ENCODE measurements around the gene LRP3. TPM values are rescaled to one million over a fixed set of nuclear protein-coding genes. Genes with fewer than 3 reads are reported as not detected.
"Not testable (repeated sequence)": the region's sequence is repeated elsewhere in the genome, so short reads cannot be mapped to it uniquely, and the experiment has no call there.

LRP3 gene
- total RNA-seq, 2 experiments from 2014 or later, result 0.14 to 0.43 TPM

GRCh38 chr19:33208371-33208895 lies 14.3 kb downstream of the LRP3 start:
- Mint-ChIP-seq H3K9me3 (no peaks in the 10 kb centered on the region), H3K4me1 (no peaks in the 10 kb centered on the region), H3K27ac (no peak overlapping the region), H3K27me3 (no peaks in the 10 kb centered on the region), H3K36me3 (no peaks in the 10 kb centered on the region), H3K4me3 (no peak overlapping the region)
- POLR2A ChIA-PET, result no interaction called here
- no peak for DNase-seq
- ATAC-seq (ENCODE audit: low read depth), result no peak

- Mint-ChIP-seq H3K4me3 (no peak overlapping the region), H3K27ac (no peak overlapping the region), H3K36me3 (no peaks in the 10 kb centered on the region), H3K4me1 (no peaks in the 10 kb centered on the region), H3K27me3 (no peaks in the 10 kb centered on the region), H3K9me3 (no peaks in the 10 kb centered on the region)
- no peak for DNase-seq
- no peak for ATAC-seq (ENCODE audit: low read depth)
- POLR2A ChIA-PET, result no interaction called here
These were observed 15.0 kb downstream of the LRP3 start for GRCh38 chr19:33208904-33209849.

GRCh38 chr19:33209850-33210230 lies 15.7 kb downstream of the LRP3 start:
- H3K27ac Mint-ChIP-seq; DNase-seq; POLR2A ChIA-PET; H3K4me1 Mint-ChIP-seq; H3K27me3 Mint-ChIP-seq; H3K36me3 Mint-ChIP-seq; ATAC-seq (ENCODE audit: low read depth); H3K4me3 Mint-ChIP-seq; H3K9me3 Mint-ChIP-seq: not testable (repeated sequence)

GRCh38 chr19:33210266-33210940 lies 16.3 kb downstream of the LRP3 start:
- POLR2A ChIA-PET, result no interaction called here
- no peak overlapping the region for H3K27ac Mint-ChIP-seq
- H3K4me1 Mint-ChIP-seq, result no peaks in the 10 kb centered on the region
- no peak for ATAC-seq (ENCODE audit: low read depth)
- no peaks in the 10 kb centered on the region for H3K27me3 Mint-ChIP-seq
- no peaks in the 10 kb centered on the region for H3K9me3 Mint-ChIP-seq
- no peaks in the 10 kb centered on the region for H3K36me3 Mint-ChIP-seq
- no peak for DNase-seq
- no peak overlapping the region for H3K4me3 Mint-ChIP-seq

GRCh38 chr19:33211794-33212435 lies 17.8 kb downstream of the LRP3 start:
- H3K9me3 Mint-ChIP-seq, result no peaks in the 10 kb centered on the region
- H3K27me3 Mint-ChIP-seq, result no peaks in the 10 kb centered on the region
- POLR2A ChIA-PET, result no interaction called here
- ATAC-seq (ENCODE audit: low read depth) (no peak), DNase-seq (no peak)
- H3K4me1 Mint-ChIP-seq, result no peaks in the 10 kb centered on the region
- no peaks in the 10 kb centered on the region for H3K36me3 Mint-ChIP-seq
- H3K4me3 Mint-ChIP-seq, result no peak overlapping the region
- H3K27ac Mint-ChIP-seq, result no peak overlapping the region

- Mint-ChIP-seq H3K27me3 (no peaks in the 10 kb centered on the region), H3K4me1 (no peaks in the 10 kb centered on the region), H3K36me3 (no peaks in the 10 kb centered on the region), H3K9me3 (no peaks in the 10 kb centered on the region), H3K4me3 (no peak overlapping the region), H3K27ac (no peak overlapping the region)
- no peak for ATAC-seq (ENCODE audit: low read depth)
- POLR2A ChIA-PET, result no interaction called here
- DNase-seq, result no peak
These were observed 18.5 kb downstream of the LRP3 start for GRCh38 chr19:33212436-33213172.

GRCh38 chr19:33214596-33214995 lies 20.5 kb downstream of the LRP3 start:
- H3K27ac Mint-ChIP-seq, result no peak overlapping the region
- no peaks in the 10 kb centered on the region for H3K27me3 Mint-ChIP-seq
- no peak overlapping the region for H3K4me3 Mint-ChIP-seq
- POLR2A ChIA-PET, result no interaction called here
- no peaks in the 10 kb centered on the region for H3K4me1 Mint-ChIP-seq
- no peak for ATAC-seq (ENCODE audit: low read depth)
- no peaks in the 10 kb centered on the region for H3K9me3 Mint-ChIP-seq
- no peak for DNase-seq
- no peaks in the 10 kb centered on the region for H3K36me3 Mint-ChIP-seq

GRCh38 chr19:33215438-33216197 lies 21.5 kb downstream of the LRP3 start:
- H3K4me1 Mint-ChIP-seq, result no peaks in the 10 kb centered on the region
- no peak for ATAC-seq (ENCODE audit: low read depth)
- H3K27ac Mint-ChIP-seq, result no peak overlapping the region
- no peaks in the 10 kb centered on the region for H3K36me3 Mint-ChIP-seq
- H3K27me3 Mint-ChIP-seq, result no peaks in the 10 kb centered on the region
- no peaks in the 10 kb centered on the region for H3K9me3 Mint-ChIP-seq
- POLR2A ChIA-PET, result no interaction called here
- no peak for DNase-seq
- no peak overlapping the region for H3K4me3 Mint-ChIP-seq

GRCh38 chr19:33216198-33216830 lies 22.2 kb downstream of the LRP3 start:
- Mint-ChIP-seq H3K36me3 (no peaks in the 10 kb centered on the region), H3K27me3 (no peaks in the 10 kb centered on the region), H3K9me3 (no peaks in the 10 kb centered on the region), H3K27ac (no peak overlapping the region), H3K4me1 (no peaks in the 10 kb centered on the region), H3K4me3 (no peak overlapping the region)
- POLR2A ChIA-PET, result no interaction called here
- DNase-seq (no peak), ATAC-seq (ENCODE audit: low read depth) (no peak)

GRCh38 chr19:33217881-33218280 lies 23.8 kb downstream of the LRP3 start:
- no peak for ATAC-seq (ENCODE audit: low read depth)
- Mint-ChIP-seq H3K27ac (no peak overlapping the region), H3K4me1 (no peaks in the 10 kb centered on the region), H3K4me3 (no peak overlapping the region), H3K36me3 (no peaks in the 10 kb centered on the region), H3K9me3 (no peaks in the 10 kb centered on the region), H3K27me3 (peaks cover 2% of the 10 kb centered on the region)
- POLR2A ChIA-PET, result no interaction called here
- DNase-seq, result no peak

- Mint-ChIP-seq H3K9me3 (no peaks in the 10 kb centered on the region), H3K36me3 (no peaks in the 10 kb centered on the region), H3K27me3 (peaks cover 6% of the 10 kb centered on the region), H3K4me1 (no peaks in the 10 kb centered on the region), H3K4me3 (no peak overlapping the region), H3K27ac (no peak overlapping the region)
- POLR2A ChIA-PET, result no interaction called here
- ATAC-seq (ENCODE audit: low read depth), result no peak
- no peak for DNase-seq
These were observed 25.2 kb downstream of the LRP3 start for GRCh38 chr19:33219261-33219815.

- no peak overlapping the region for H3K4me3 Mint-ChIP-seq
- H3K27ac Mint-ChIP-seq, result no peak overlapping the region
- POLR2A ChIA-PET, result no interaction called here
- DNase-seq, result no peak
- H3K27me3 Mint-ChIP-seq, result peaks cover 13% of the 10 kb centered on the region
- no peaks in the 10 kb centered on the region for H3K36me3 Mint-ChIP-seq
- no peaks in the 10 kb centered on the region for H3K9me3 Mint-ChIP-seq
- no peaks in the 10 kb centered on the region for H3K4me1 Mint-ChIP-seq
- no peak for ATAC-seq (ENCODE audit: low read depth)
These were observed 26.0 kb downstream of the LRP3 start for GRCh38 chr19:33220115-33220514.

All from activated naive CD8-positive, alpha-beta T cell treated with anti-CD3 and anti-CD28 coated beads, Interleukin-2, amount 10 ng/mL, durations not matched to agents 7 days and 5 days (primary cell).